SK-N-SH (cell line): ENCODE results near the gene PITX1.

Experiments
- CHD2 ChIP-seq: fragments of 150-350 bp; IDR thresholded peaks from 2 replicates; pipeline ENCODE4 v1.6.1; 2018; ENCODE audit warnings: low read length; ENCODE audit not compliant: partially characterized antibody
- EP300 ChIP-seq, 2 experiments: IDR thresholded peaks; 2 replicates each; pipeline versions ENCODE4 v1.4.0 to v1.6.1; 2012; ENCODE audit warnings: borderline replicate concordance in 1 of 2, low read depth in 1 of 2, low read length in 1 of 2
- RFX5 ChIP-seq: IDR thresholded peaks from 2 replicates; pipeline ENCODE4 v1.6.1; 2012; ENCODE audit warnings: mild to moderate bottlenecking, improper control_type of control experiment, low read length
- RXRA ChIP-seq: IDR thresholded peaks from 2 replicates; pipeline ENCODE4 v1.4.0; 2012; ENCODE audit warnings: low read depth, mild to moderate bottlenecking, borderline replicate concordance
- TAF1 ChIP-seq: IDR thresholded peaks from 2 replicates; pipeline ENCODE4 v1.6.1; 2012; ENCODE audit warnings: low read depth, mild to moderate bottlenecking, low read length, moderate library complexity, borderline replicate concordance
- YY1 ChIP-seq: IDR thresholded peaks from 2 replicates; pipeline ENCODE4 v1.4.0; 2012; ENCODE audit warnings: low read depth, mild to moderate bottlenecking
- TF ChIP-seq, protein P1 (sequence below): fragments of 200-600 bp; sonication (generic); IDR thresholded peaks from 2 replicates; pipeline ENCODE4 v1.6.1; 2017; ENCODE audit warnings: antibody characterized with exemption, mild to moderate bottlenecking, moderate library complexity
- TF ChIP-seq, protein P2 (sequence below): fragments of 150-350 bp; IDR thresholded peaks from 2 replicates; pipeline ENCODE4 v1.6.1; 2017; ENCODE audit warnings: antibody characterized with exemption, low read length, low read depth, borderline replicate concordance

DNA sequence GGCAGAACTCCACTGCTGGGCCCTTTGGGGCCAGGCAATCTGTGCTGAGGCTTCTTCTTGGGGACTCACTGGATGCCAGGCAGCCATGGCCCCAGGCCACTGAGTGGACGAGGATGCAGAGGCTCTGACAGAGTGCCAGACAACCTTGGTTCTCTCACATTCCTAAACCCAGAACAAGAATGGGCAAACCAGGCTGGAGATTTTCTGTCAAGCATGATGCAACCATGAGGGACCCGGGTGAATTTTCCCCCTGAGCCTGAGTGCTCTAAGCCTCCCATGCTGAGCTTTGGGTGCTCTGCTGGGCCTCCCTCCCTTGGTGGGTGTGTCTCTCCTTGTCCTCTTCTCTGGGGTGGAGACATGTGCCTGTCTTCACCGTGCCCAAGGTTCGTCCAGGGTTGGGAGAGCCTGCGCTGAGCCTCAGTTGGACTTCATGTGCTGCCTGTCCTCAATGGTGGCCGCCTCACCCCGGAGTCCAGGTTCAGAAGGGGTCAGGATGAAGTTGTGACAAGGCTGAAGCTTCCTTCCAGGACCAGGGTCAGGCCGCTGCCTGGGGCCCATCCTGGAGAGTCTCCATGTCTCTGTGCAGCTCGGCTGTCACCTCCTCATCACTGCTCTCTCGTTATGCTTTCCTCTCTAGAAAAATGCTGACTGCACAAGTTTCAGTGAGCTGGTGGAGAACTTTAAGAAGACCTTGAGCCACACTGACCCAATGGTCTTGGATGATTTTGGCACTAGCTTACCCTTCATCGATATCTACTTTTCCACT is 24.1 kb downstream of the PITX1 start:
- TF ChIP-seq, protein P1, sequence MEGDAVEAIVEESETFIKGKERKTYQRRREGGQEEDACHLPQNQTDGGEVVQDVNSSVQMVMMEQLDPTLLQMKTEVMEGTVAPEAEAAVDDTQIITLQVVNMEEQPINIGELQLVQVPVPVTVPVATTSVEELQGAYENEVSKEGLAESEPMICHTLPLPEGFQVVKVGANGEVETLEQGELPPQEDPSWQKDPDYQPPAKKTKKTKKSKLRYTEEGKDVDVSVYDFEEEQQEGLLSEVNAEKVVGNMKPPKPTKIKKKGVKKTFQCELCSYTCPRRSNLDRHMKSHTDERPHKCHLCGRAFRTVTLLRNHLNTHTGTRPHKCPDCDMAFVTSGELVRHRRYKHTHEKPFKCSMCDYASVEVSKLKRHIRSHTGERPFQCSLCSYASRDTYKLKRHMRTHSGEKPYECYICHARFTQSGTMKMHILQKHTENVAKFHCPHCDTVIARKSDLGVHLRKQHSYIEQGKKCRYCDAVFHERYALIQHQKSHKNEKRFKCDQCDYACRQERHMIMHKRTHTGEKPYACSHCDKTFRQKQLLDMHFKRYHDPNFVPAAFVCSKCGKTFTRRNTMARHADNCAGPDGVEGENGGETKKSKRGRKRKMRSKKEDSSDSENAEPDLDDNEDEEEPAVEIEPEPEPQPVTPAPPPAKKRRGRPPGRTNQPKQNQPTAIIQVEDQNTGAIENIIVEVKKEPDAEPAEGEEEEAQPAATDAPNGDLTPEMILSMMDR, result no peak
- TF ChIP-seq EP300 (IDR thresholded peaks at IDR 0.05; ENCODE audit: borderline replicate concordance in 1 of 2, low read depth in 1 of 2, low read length in 1 of 2) (no peak), CHD2 (no peak), RFX5 (no peak), RXRA (no peak), YY1 (no peak), TAF1 (no peak)
- TF ChIP-seq, protein P2, sequence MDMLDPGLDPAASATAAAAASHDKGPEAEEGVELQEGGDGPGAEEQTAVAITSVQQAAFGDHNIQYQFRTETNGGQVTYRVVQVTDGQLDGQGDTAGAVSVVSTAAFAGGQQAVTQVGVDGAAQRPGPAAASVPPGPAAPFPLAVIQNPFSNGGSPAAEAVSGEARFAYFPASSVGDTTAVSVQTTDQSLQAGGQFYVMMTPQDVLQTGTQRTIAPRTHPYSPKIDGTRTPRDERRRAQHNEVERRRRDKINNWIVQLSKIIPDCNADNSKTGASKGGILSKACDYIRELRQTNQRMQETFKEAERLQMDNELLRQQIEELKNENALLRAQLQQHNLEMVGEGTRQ, result no peak
